ENCODE data around the gene DNM3. TPM values are rescaled to one million over a fixed set of nuclear protein-coding genes. Genes with fewer than 3 reads are reported as not detected.
A peak's percentile ranks its signal among the peaks of the same experiment; 100 is the strongest.

DNM3 gene
- total and polyA plus RNA-seq, 2 donors (not counting 1 experiment from before 2014, with no cell fraction given) = 1.0 to 1.3 TPM

GRCh38 chr1:172384656-172385055, 543.4 kb downstream of the DNM3 start:
- Histone ChIP-seq H3K4me2 (replicated peaks; ENCODE audit: low read depth, low read length, poor library complexity, severe bottlenecking) (no peak overlapping the region), H3K9ac (ENCODE audit: low read length) (no peak overlapping the region), H3K79me2 (ENCODE audit: control insufficient read depth, insufficient read depth, low read length) (no peaks in the 10 kb centered on the region), H3K36me3 (replicated peaks in 1 of 2; ENCODE audit: control extremely low read depth in 1 of 2, control insufficient read depth in 1 of 2, extremely low read depth in 1 of 2, insufficient read depth in 2 of 2, low read length in 1 of 2) (no peaks in the 10 kb centered on the region), H3K27me3 (replicated peaks in 1 of 4; ENCODE audit: control extremely low read depth in 1 of 4, control insufficient read depth in 3 of 4, insufficient read depth in 4 of 4, low read length in 3 of 4) (no peaks in the 10 kb centered on the region), H2AFZ (ENCODE audit: insufficient read depth, low read depth, low read length, poor library complexity, severe bottlenecking) (no peak overlapping the region), H3K27ac (ENCODE audit: low read length in 2 of 2) (no peak overlapping the region), H3K9me3 (ENCODE audit: control extremely low read depth in 1 of 3, control insufficient read depth in 2 of 3, insufficient read depth in 1 of 3, low read length in 2 of 3) (peaks cover 0 to 2% (median 0%) of the 10 kb centered on the region in 3 donors), H3K4me3 (ENCODE audit: control extremely low read depth in 1 of 5, extremely low read depth in 1 of 5, insufficient read depth in 1 of 5, low read depth in 2 of 5, low read length in 4 of 5) (no peak overlapping the region), H4K20me1 (ENCODE audit: control insufficient read depth, insufficient read depth, low read length, poor library complexity, severe bottlenecking) (no peaks in the 10 kb centered on the region), H3K4me1 (ENCODE audit: control insufficient read depth in 2 of 2, insufficient read depth in 2 of 2, low read length in 2 of 2) (peaks cover 24% of the 10 kb centered on the region in 2 donors)
- CTCF ChIA-PET = interaction anchor here (0.8 to 2.2 kb wide), 2 partner anchors 9 to 16 kb away, joined by 4 to 8 read pairs; no protein-coding TSS in a partner anchor
- ATAC-seq (ENCODE audit: low read depth) (no peak), DNase-seq (no peak)
- Mint-ChIP-seq H3K9me3 (ENCODE audit: insufficient read depth) (no peaks in the 10 kb centered on the region), H3K4me3 (no peak overlapping the region), H3K27me3 (no peaks in the 10 kb centered on the region), H3K27ac (no peak overlapping the region), H3K4me1 (peaks cover 30% of the 10 kb centered on the region)
- TF ChIP-seq EZH2 (IDR thresholded peaks at IDR 0.05; ENCODE audit: borderline replicate concordance, insufficient read depth, low read depth, low read length, poor library complexity, severe bottlenecking) = no peak
- no peak for TF ChIP-seq CTCF (IDR thresholded peaks at IDR 0.05)
- intact Hi-C loops (cut with micrococcal nuclease) = no loop called here
- POLR2A ChIA-PET = no interaction called here
- no CpG with 5 or more reads among the region's 1 CpG for WGBS (ENCODE audit: insufficient coverage)

GRCh38 chr1:172386046-172386445, 544.7 kb downstream of the DNM3 start:
- no CpG with 5 or more reads among the region's 2 CpGs for WGBS (ENCODE audit: insufficient coverage)
- H3K36me3 ChIP-seq (replicated peaks in 1 of 2; ENCODE audit: control extremely low read depth in 1 of 2, control insufficient read depth in 1 of 2, extremely low read depth in 1 of 2, insufficient read depth in 2 of 2, low read length in 1 of 2) = no peaks in the 10 kb centered on the region
- no peak overlapping the region for H3K4me2 ChIP-seq (replicated peaks; ENCODE audit: low read depth, low read length, poor library complexity, severe bottlenecking)
- peak overlapping the region; percentile 16 for H3K27ac Mint-ChIP-seq
- POLR2A ChIA-PET = interaction anchor here (0.6 kb wide), 2 partner anchors 11 to 1490 kb away, joined by 3 to 5 read pairs; no protein-coding TSS in a partner anchor
- no peak overlapping the region for H3K27ac ChIP-seq (ENCODE audit: low read length in 2 of 2)
- peaks cover 0 to 2% (median 0%) of the 10 kb centered on the region in 3 donors for H3K9me3 ChIP-seq (ENCODE audit: control extremely low read depth in 1 of 3, control insufficient read depth in 2 of 3, insufficient read depth in 1 of 3, low read length in 2 of 3)
- no peaks in the 10 kb centered on the region for H3K27me3 Mint-ChIP-seq
- CTCF ChIA-PET = interaction anchor here (0.8 to 2.2 kb wide), 3 partner anchors 8 to 297 kb away, joined by 3 to 8 read pairs (median 4); no protein-coding TSS in a partner anchor
- no peak for DNase-seq
- peaks cover 31% of the 10 kb centered on the region for H3K4me1 Mint-ChIP-seq
- no peak overlapping the region for H3K9ac ChIP-seq (ENCODE audit: low read length)
- H2AFZ ChIP-seq (ENCODE audit: insufficient read depth, low read depth, low read length, poor library complexity, severe bottlenecking) = no peak overlapping the region
- H3K79me2 ChIP-seq (ENCODE audit: control insufficient read depth, insufficient read depth, low read length) = no peaks in the 10 kb centered on the region
- ATAC-seq (ENCODE audit: low read depth) = no peak
- H3K27me3 ChIP-seq (replicated peaks in 1 of 4; ENCODE audit: control extremely low read depth in 1 of 4, control insufficient read depth in 3 of 4, insufficient read depth in 4 of 4, low read length in 3 of 4) = no peaks in the 10 kb centered on the region
- peaks cover 21 to 29% of the 10 kb centered on the region in 2 donors for H3K4me1 ChIP-seq (ENCODE audit: control insufficient read depth in 2 of 2, insufficient read depth in 2 of 2, low read length in 2 of 2)
- H4K20me1 ChIP-seq (ENCODE audit: control insufficient read depth, insufficient read depth, low read length, poor library complexity, severe bottlenecking) = no peaks in the 10 kb centered on the region
- intact Hi-C loops (cut with micrococcal nuclease) = no loop called here
- no peak overlapping the region for H3K4me3 Mint-ChIP-seq
- no peak overlapping the region for H3K4me3 ChIP-seq (ENCODE audit: control extremely low read depth in 1 of 5, extremely low read depth in 1 of 5, insufficient read depth in 1 of 5, low read depth in 2 of 5, low read length in 4 of 5)
- no peaks in the 10 kb centered on the region for H3K9me3 Mint-ChIP-seq (ENCODE audit: insufficient read depth)
- TF ChIP-seq EZH2 (IDR thresholded peaks at IDR 0.05; ENCODE audit: borderline replicate concordance, insufficient read depth, low read depth, low read length, poor library complexity, severe bottlenecking) (no peak), CTCF (IDR thresholded peaks at IDR 0.05) (no peak)
